ENCODE measurements around the gene FGGY.

DNA sequence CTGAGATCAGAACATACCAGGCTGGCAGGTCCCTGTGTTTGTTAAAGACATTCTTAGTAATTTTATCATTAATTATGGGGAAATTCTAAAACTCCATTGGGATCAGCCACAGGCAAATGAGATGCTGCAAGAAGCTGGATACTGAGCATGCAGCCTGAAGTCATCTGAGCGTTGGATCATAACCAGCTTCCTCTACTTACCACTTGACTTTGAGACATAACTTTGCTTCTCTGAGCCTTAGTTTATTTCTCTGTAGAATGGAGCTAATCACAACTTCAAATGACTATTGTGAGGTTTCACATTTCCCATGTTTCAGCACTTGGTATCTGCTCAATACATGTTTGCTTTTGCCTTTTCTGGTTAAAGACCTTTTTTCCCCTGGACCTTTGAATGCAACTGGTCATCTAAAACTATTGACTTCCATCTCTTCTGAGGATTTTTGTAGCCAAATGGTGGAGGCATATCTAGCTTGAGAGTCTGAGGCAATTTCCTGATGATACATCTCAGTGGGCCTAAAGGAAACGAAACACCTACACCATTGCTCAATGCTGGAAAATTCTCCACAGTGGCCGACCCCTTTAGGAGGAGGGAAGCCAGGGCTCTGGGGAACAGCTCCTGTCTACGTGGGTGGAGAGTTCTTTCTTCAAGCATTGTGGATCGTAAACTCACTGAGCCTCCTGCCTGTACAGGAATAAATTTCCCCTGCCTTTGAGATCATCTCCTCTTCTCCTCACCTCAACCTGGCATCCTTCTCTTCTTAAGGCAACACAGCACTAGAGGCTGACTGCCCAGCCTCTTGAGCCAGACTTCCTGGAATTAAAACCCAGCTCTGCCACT is 408.8 kb downstream of the FGGY start:
- TF ChIP-seq, protein P1, sequence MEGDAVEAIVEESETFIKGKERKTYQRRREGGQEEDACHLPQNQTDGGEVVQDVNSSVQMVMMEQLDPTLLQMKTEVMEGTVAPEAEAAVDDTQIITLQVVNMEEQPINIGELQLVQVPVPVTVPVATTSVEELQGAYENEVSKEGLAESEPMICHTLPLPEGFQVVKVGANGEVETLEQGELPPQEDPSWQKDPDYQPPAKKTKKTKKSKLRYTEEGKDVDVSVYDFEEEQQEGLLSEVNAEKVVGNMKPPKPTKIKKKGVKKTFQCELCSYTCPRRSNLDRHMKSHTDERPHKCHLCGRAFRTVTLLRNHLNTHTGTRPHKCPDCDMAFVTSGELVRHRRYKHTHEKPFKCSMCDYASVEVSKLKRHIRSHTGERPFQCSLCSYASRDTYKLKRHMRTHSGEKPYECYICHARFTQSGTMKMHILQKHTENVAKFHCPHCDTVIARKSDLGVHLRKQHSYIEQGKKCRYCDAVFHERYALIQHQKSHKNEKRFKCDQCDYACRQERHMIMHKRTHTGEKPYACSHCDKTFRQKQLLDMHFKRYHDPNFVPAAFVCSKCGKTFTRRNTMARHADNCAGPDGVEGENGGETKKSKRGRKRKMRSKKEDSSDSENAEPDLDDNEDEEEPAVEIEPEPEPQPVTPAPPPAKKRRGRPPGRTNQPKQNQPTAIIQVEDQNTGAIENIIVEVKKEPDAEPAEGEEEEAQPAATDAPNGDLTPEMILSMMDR (IDR thresholded peaks at IDR 0.05), result no peak
- no peak for TF ChIP-seq EZH2phosphoT487 (IDR thresholded peaks at IDR 0.05)

Data from neural progenitor cell (in vitro differentiated cells).